CD4-positive, alpha-beta T cell (primary cell): Measurements from ENCODE around the gene ATAD3C. TPM values are rescaled to one million over a fixed set of nuclear protein-coding genes. Genes with fewer than 3 reads are reported as not detected.
"Not testable (repeated sequence)": the region's sequence is repeated elsewhere in the genome, so short reads cannot be mapped to it uniquely, and the experiment has no call there.

Experiments
- ATAC-seq: fragments of 200-7000 bp; cut with Tn5 transposase; one replicate; pipeline ENCODE4 v1.10.0; 2022; ENCODE audit warnings: mild to moderate bottlenecking; ENCODE audit not compliant: poor library complexity
- CTCF ChIA-PET: fragments of 350-600 bp; sonication (Branson Sonifier 250); formaldehyde crosslinking; loops from one replicate; lab custom pipeline; 2021; ENCODE audit warnings: antibody characterized with exemption, inconsistent platforms; lab: Charles Lee
- POLR2A ChIA-PET: fragments of 350-600 bp; sonication (Branson Sonifier 250); formaldehyde crosslinking; loops from one replicate; lab custom pipeline; 2021; ENCODE audit warnings: antibody characterized with exemption, inconsistent platforms; lab: Charles Lee
- DNase-seq, 14 experiments: peaks; one replicate each; pipeline ENCODE4 v3.0.0-alpha.2; 2013 to 2020; ENCODE audit warnings: mixed read lengths in 2 of 14
- H3K27ac ChIP-seq, 2 donors: one replicate each; pipeline versions ENCODE4 v1.5.1 to v1.7.0; 2013; ENCODE audit warnings: low read length in 2 of 2, low read depth in 1 of 2, mild to moderate bottlenecking in 1 of 2
- H3K27me3 ChIP-seq, 2 experiments: 1 replicate in 1 of 2; 2 replicates in 1 of 2; pipeline versions ENCODE4 v1.6.1 to v1.7.0; 2013; ENCODE audit warnings: low read length in 2 of 2, control low read depth in 1 of 2, mild to moderate bottlenecking in 1 of 2, moderate library complexity in 1 of 2; ENCODE audit not compliant: insufficient read depth in 2 of 2, control insufficient read depth in 1 of 2
- H3K36me3 ChIP-seq: one replicate; pipeline ENCODE4 v1.6.1; 2013; ENCODE audit warnings: low read length, control low read depth; ENCODE audit not compliant: insufficient read depth
- H3K4me1 ChIP-seq: one replicate; pipeline ENCODE4 v1.6.1; 2013; ENCODE audit warnings: low read length, control low read depth; ENCODE audit not compliant: insufficient read depth
- H3K4me3 ChIP-seq: one replicate; pipeline ENCODE4 v1.5.1; 2013; ENCODE audit warnings: mild to moderate bottlenecking, low read length, moderate library complexity
- H3K9me3 ChIP-seq, 2 experiments: 1 replicate in 1 of 2; 2 replicates in 1 of 2; pipeline versions ENCODE4 v1.6.1 to v1.7.0; 2013; ENCODE audit warnings: low read length in 2 of 2, mild to moderate bottlenecking in 2 of 2, control low read depth in 1 of 2, moderate library complexity in 1 of 2; ENCODE audit not compliant: control insufficient read depth in 1 of 2, insufficient read depth in 1 of 2
- H3K27ac Mint-ChIP-seq: one replicate; pipeline ENCODE4 v1.8.0; 2020; ENCODE audit warnings: mixed read lengths
- H3K27me3 Mint-ChIP-seq: one replicate; pipeline ENCODE4 v1.8.0; 2021; ENCODE audit warnings: mixed read lengths
- H3K36me3 Mint-ChIP-seq: one replicate; pipeline ENCODE4 v1.8.0; 2021; ENCODE audit warnings: low read depth, mixed read lengths
- H3K4me1 Mint-ChIP-seq: one replicate; pipeline ENCODE4 v1.8.0; 2021; ENCODE audit warnings: low read depth, mixed read lengths
- H3K4me3 Mint-ChIP-seq: one replicate; pipeline ENCODE4 v1.8.0; 2020; ENCODE audit warnings: mild to moderate bottlenecking, mixed read lengths
- H3K9me3 Mint-ChIP-seq: one replicate; pipeline ENCODE4 v1.8.0; 2020; ENCODE audit warnings: mixed read lengths
- CTCF ChIP-seq: fragments of 200-600 bp; IDR thresholded peaks from one replicate; pipeline ENCODE4 v1.8.0; 2022; ENCODE audit warnings: antibody characterized with exemption, mild to moderate bottlenecking
- intact Hi-C, 2 experiments: fragments of 100-400 bp; cut with DNase I in 1 of 2; cut with micrococcal nuclease in 1 of 2; formaldehyde crosslinking; loops; one replicate each; pipeline versions ENCODE4 v1.15.1 to v1.9.0; 2023 to 2025; cut with DNase I, micrococcal nuclease
- total RNA-seq, 174 experiments: library from RNA in 2 of 174; stranded (reverse) in 2 of 174; gene quantifications; one replicate each; pipeline ENCODE4 v1.2.3 and lab custom pipeline; 2021 to 2026

The ATAD3C gene
- total RNA-seq, 2 experiments from 2014 or later: 0.28 to 0.74 TPM

GRCh38 chr1:1450616-1451015 is 1.1 kb downstream of the ATAD3C start:
- H3K4me1 ChIP-seq, H3K36me3 ChIP-seq, H3K4me3 Mint-ChIP-seq, DNase-seq, CTCF ChIA-PET, H3K27me3 Mint-ChIP-seq, ATAC-seq, H3K9me3 ChIP-seq, H3K27me3 ChIP-seq, intact Hi-C loops, POLR2A ChIA-PET, H3K27ac ChIP-seq, H3K36me3 Mint-ChIP-seq, H3K4me1 Mint-ChIP-seq, H3K27ac Mint-ChIP-seq, H3K4me3 ChIP-seq, H3K9me3 Mint-ChIP-seq: not testable (repeated sequence)

GRCh38 chr1:1451696-1452364 is 2.3 kb downstream of the ATAD3C start:
- DNase-seq (no peak), ATAC-seq (no peak)
- TF ChIP-seq CTCF: no peak
- H3K4me3 ChIP-seq: no peak overlapping the region
- H3K27me3 ChIP-seq: no peaks in the 10 kb centered on the region
- POLR2A ChIA-PET: no interaction called here
- H3K27ac ChIP-seq: no peak overlapping the region
- H3K27ac Mint-ChIP-seq: no peak overlapping the region
- no peaks in the 10 kb centered on the region for H3K27me3 Mint-ChIP-seq
- no peaks in the 10 kb centered on the region for H3K9me3 Mint-ChIP-seq
- no peaks in the 10 kb centered on the region for H3K4me1 Mint-ChIP-seq
- CTCF ChIA-PET: no interaction called here
- H3K4me3 Mint-ChIP-seq: no peak overlapping the region
- H3K4me1 ChIP-seq: no peaks in the 10 kb centered on the region
- H3K36me3 Mint-ChIP-seq: no peaks in the 10 kb centered on the region
- H3K9me3 ChIP-seq: no peaks in the 10 kb centered on the region
- H3K36me3 ChIP-seq: no peaks in the 10 kb centered on the region
- intact Hi-C loops: no loop called here

GRCh38 chr1:1452365-1452739 is 2.9 kb downstream of the ATAD3C start:
- H3K36me3 Mint-ChIP-seq, DNase-seq, H3K27ac ChIP-seq, H3K27me3 ChIP-seq, H3K27me3 Mint-ChIP-seq, CTCF ChIA-PET, H3K9me3 Mint-ChIP-seq, intact Hi-C loops, ATAC-seq, H3K4me1 Mint-ChIP-seq, H3K4me3 ChIP-seq, H3K9me3 ChIP-seq, POLR2A ChIA-PET, H3K4me1 ChIP-seq, H3K36me3 ChIP-seq, H3K4me3 Mint-ChIP-seq, H3K27ac Mint-ChIP-seq: not testable (repeated sequence)

GRCh38 chr1:1452882-1453281 is 3.4 kb downstream of the ATAD3C start:
- H3K4me3 ChIP-seq: no peak overlapping the region
- H3K27me3 ChIP-seq: no peaks in the 10 kb centered on the region
- H3K36me3 ChIP-seq: no peaks in the 10 kb centered on the region
- no peak for DNase-seq
- ChIA-PET CTCF (no interaction called here), POLR2A (no interaction called here)
- no peaks in the 10 kb centered on the region for H3K27me3 Mint-ChIP-seq
- intact Hi-C loops: no loop called here
- H3K9me3 ChIP-seq: no peaks in the 10 kb centered on the region
- H3K36me3 Mint-ChIP-seq: no peaks in the 10 kb centered on the region
- TF ChIP-seq CTCF: no peak
- H3K4me1 Mint-ChIP-seq: no peaks in the 10 kb centered on the region
- H3K4me3 Mint-ChIP-seq: no peak overlapping the region
- H3K4me1 ChIP-seq: no peaks in the 10 kb centered on the region
- ATAC-seq: no peak
- no peak overlapping the region for H3K27ac Mint-ChIP-seq
- no peak overlapping the region for H3K27ac ChIP-seq
- H3K9me3 Mint-ChIP-seq: no peaks in the 10 kb centered on the region

- DNase-seq, H3K9me3 Mint-ChIP-seq, H3K4me3 ChIP-seq, H3K9me3 ChIP-seq, H3K27me3 ChIP-seq, H3K36me3 Mint-ChIP-seq, CTCF ChIA-PET, H3K27ac Mint-ChIP-seq, intact Hi-C loops, H3K36me3 ChIP-seq, H3K27ac ChIP-seq, ATAC-seq, H3K4me3 Mint-ChIP-seq, POLR2A ChIA-PET, H3K27me3 Mint-ChIP-seq, H3K4me1 Mint-ChIP-seq, H3K4me1 ChIP-seq: not testable (repeated sequence)
Measured at GRCh38 chr1:1454286-1455056, 5.0 kb downstream of the ATAD3C start.
